Measurements from ENCODE around the gene TMEM223.
A peak's percentile ranks its signal among the peaks of the same experiment; 100 is the strongest.
"Not testable (repeated sequence)": the region's sequence is repeated elsewhere in the genome, so short reads cannot be mapped to it uniquely, and the experiment has no call there.

Gene TMEM223

GRCh38 chr11:62791501-62792201, at the start of gene TMEM223:
Gene TMEM223, minus strand, starts transcription at chr11:62792006. Its CDS starts 12 bp downstream, at chr11:62791994.
- no peak for DNase-seq (ENCODE audit: low read depth in 2 of 2)

- peak; percentile 60 to 63 for DNase-seq (ENCODE audit: low read depth in 2 of 2)
Measured at GRCh38 chr11:62840721-62841360, 49.0 kb upstream of the TMEM223 start.

DNA sequence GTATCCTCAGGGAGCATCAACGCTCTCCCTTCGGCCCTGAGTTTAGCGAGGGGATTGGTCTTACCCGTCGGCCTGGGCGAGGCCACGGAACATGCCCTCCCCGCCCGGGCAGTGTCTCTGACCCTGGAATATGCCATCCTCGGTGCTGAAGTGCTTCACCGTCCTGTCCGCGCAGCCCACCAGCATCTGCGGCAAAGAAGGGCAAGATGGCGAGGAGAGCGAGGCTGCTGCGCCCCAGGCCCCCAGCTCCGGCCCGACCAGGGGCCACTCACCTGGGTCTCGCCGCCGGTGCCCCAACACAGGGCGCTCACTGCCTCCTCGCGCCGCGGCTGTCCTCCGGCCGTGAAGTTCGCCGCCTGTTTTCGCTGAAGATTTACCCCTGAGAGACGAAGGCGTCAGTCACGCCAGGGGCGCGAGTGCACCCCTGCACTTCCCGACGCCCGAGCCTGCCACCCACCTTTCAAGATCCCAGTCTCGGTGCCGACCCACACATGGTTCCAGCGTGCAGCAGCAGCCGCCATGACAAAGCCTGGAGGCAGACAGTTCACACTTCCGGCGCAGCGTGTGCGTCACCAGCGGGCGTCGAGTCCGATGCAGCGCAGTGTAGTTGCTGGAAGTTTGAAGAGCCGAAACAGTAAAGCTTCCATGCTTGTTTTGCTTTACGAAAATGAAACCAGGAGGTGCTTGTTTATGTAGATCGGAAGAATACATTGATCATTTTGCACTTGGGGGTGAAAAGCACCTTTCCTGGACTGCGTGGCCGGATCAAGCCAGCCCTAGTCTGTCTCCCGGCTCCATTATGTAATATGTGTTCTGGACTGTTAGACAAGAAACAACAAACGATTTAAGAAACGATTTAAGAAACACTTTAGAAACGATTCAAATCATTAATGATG, 47.5 kb upstream of the TMEM223 start, which contains the start of gene WDR74:
WDR74 (minus strand) TSS at position 541 of the 896 bp plus-strand sequence; CDS start at position 521, 20 bp downstream.
- DNase-seq (ENCODE audit: low read depth in 2 of 2), result peak; percentile 67 to 73

GRCh38 chr11:62835336-62835735, 43.5 kb upstream of the TMEM223 start:
- DNase-seq (ENCODE audit: low read depth in 2 of 2), result no peak

- DNase-seq (ENCODE audit: low read depth in 2 of 2), result no peak
Measured at GRCh38 chr11:62832336-62833234, 40.8 kb upstream of the TMEM223 start, which contains the start of gene TEX54. Gene TEX54, minus strand, starts transcription at chr11:62832841.

DNA sequence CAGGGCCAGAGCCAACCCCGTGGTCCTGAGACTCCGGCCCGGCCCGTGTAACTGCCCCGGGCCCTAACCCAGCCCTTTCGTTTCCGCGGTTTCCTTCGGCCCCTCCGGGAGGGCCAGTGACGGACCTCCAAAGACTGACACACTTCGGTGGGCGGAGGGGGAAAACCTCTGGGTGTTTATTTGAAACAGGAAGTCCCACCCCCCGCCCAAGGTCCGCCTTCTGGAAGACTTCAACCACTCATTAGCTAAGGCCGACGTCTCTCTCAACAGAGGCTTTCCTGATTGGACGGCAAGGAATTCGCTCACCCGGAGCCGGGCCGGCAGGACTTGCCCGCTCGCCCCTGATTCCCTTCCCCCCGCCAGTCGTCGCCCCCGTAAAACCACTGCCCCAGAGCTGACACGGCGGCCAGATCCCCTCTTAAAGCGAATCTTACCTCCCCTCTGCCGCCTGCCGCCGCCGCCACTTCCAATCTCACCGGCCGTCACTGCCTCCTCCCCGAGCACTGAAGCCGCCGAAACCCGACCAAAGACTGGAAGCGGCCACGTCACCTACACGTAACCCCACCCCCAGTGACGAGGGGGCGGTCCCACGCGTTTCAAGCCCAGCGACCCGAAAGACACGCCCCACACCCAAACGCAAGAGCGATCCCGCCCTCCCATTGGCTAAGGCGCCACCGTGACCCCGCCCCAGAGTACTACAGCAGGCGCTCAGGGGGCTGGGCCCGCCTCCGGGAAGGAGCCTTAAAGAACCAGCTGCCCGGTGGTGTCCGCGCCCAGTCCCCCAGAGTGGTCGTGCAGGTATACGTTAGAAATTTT, 39.9 kb upstream of the TMEM223 start, which contains the start of gene STX5:
STX5 (minus strand) TSS at position 532 of the 816 bp plus-strand sequence. CDS start 808 bp downstream, outside the sequence.
- peak; percentile 92 to 94 for DNase-seq (ENCODE audit: low read depth in 2 of 2)

- DNase-seq (ENCODE audit: low read depth in 2 of 2), result no peak
Measured at GRCh38 chr11:62830904-62831519, 39.2 kb upstream of the TMEM223 start.

DNA sequence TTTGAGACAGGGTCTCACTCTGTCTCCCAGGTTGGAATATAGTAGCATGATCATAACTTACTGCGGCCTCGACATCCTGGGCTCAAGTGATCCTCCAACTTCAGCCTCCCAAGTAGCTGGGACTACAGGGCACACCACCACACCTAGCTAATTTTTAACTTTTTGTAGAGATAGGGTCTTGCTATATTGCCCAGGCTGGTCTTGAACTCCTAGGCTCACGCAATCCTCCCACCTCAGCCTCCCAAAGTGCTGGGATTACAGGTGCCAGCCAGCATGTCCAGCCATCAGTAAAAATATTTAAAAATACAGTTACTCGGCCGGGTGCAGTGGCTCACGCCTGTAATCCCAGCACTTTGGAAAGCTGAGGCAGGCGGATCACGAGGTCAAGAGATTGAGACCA, 36.3 kb upstream of the TMEM223 start:
- not testable (repeated sequence) for DNase-seq (ENCODE audit: low read depth in 2 of 2)

DNA sequence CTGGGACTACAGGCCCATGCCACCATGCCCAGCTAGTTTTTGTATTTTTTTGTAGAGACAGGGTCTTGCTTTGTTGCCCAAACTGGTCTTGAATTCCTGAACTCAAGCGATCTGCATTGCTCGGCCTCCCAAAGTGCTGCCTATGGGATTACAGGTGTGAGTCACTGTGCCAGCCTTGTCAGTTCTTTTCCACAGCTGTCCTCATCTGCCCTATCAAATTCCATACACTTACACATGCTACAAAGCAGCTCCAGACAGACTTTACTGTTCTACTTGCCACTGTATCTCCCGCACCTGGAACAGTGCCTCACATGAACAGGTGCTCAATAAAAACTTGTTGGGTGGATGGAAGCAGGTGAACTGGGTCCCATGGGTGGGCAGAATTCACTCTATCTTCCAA, 31.9 kb upstream of the TMEM223 start:
- DNase-seq (ENCODE audit: low read depth in 2 of 2), result no peak

- DNase-seq (ENCODE audit: low read depth in 2 of 2), result no peak
Measured at GRCh38 chr11:62817129-62817528, 25.3 kb upstream of the TMEM223 start.

DNA sequence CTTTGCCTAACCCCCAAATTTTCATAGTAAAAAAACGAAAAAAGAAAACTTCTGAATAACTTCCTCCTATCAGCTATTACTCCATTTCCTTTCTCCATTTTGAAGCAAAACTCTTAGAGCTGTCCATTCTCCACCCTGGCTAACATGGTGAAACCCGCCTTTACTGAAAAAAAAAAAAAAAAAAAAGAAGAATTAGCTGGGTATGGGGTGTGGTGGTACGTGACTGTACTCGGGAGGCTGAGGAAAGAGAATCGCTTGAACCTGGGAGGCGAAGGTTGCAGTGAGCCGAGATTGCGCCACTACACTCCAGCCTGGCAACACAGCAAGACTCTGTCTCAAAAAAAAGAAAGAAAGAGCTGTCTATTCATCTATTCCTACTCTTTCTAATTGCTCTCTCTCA, 24.8 kb upstream of the TMEM223 start:
- DNase-seq (ENCODE audit: low read depth in 2 of 2), result no peak

GRCh38 chr11:62811659-62812058, 19.9 kb upstream of the TMEM223 start:
- DNase-seq (ENCODE audit: low read depth in 2 of 2), result no peak

DNA sequence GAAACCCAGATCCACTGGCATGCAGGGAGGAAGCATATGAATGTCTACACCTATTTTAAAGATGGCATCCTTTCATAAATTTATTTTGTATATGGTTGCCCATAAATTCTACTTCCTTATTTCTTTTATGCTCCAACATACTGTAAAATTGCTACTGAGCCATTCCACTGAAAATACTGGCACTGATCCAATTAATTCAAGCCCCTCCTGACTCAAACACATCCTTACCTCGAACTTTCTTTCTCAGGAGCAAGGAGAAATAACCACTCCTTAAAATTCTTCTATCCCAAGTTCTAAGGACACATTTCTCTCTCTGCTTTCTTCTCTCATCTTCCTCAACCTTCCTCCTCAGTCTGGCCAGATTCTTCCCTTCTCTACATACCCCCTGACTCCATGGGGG, 18.9 kb upstream of the TMEM223 start:
- DNase-seq (ENCODE audit: low read depth in 2 of 2), result no peak

- no peak for DNase-seq (ENCODE audit: low read depth in 2 of 2)
Measured at GRCh38 chr11:62806611-62807121, 14.9 kb upstream of the TMEM223 start.

- DNase-seq (ENCODE audit: low read depth in 2 of 2), result no peak
Measured at GRCh38 chr11:62805961-62806441, 14.2 kb upstream of the TMEM223 start.

- DNase-seq (ENCODE audit: low read depth in 2 of 2), result peak; percentile 81 to 82
Measured at GRCh38 chr11:62805076-62805892, 13.5 kb upstream of the TMEM223 start, which contains the start of gene NXF1. Gene NXF1, minus strand, starts transcription at chr11:62805440. Its CDS starts 84 bp downstream, at chr11:62805356.

DNA sequence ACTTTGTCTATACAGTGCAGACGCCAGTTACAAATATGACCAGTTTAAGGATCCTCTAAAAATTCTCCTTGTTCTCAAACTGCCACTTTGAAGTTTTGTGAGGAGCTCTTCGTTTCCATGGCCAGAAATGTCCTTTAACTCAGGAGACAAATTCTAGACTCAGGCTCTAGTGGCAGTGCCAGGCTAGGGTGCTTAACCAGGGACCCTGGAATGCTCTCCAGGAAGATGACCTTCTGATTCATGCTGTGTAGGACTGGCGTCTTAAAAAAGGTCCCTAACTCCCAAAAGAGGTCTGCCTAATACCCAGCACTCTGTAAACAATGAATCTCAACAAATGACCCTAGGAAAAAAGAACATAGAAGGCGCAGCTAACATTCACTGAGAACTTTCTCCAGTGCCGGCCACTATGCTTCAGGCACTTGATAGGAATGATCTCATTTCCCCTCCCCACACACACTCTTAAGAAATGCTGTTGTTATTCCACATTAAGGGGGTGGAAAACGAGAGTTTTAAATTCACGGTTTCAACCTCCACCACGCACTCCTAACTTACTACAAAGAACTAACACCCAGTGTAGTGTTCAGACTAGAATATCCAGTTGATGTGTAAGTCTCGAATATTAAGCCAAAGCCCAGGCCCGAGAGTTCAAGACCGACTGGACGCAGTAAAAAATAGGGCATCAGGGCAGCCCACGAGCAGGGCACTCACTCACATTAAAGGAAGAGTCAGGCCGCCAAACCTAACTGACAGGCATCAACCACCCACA, 12.7 kb upstream of the TMEM223 start:
- no peak for DNase-seq (ENCODE audit: low read depth in 2 of 2)
